KBM-7 (cell line): ENCODE results near the gene ZNF438.

Source experiments
- DNase-seq: peaks from one replicate; pipeline ENCODE4 v3.0.0-alpha.2; 2015
- in situ Hi-C: fragments of 300-500 bp; cut with MboI; formaldehyde crosslinking; loops from 2 replicates; pipeline ENCODE4 v1.14.3; 2020; ENCODE audit warnings: low sequenced_read_pairs, low pct_unique_long_range_greater_than_20kb, mixed read lengths

ZNF438 gene

GRCh38 chr10:30865141-30865926 is 166.3 kb downstream of the ZNF438 start:
- in situ Hi-C loops, result no loop called here
- no peak for DNase-seq

DNA sequence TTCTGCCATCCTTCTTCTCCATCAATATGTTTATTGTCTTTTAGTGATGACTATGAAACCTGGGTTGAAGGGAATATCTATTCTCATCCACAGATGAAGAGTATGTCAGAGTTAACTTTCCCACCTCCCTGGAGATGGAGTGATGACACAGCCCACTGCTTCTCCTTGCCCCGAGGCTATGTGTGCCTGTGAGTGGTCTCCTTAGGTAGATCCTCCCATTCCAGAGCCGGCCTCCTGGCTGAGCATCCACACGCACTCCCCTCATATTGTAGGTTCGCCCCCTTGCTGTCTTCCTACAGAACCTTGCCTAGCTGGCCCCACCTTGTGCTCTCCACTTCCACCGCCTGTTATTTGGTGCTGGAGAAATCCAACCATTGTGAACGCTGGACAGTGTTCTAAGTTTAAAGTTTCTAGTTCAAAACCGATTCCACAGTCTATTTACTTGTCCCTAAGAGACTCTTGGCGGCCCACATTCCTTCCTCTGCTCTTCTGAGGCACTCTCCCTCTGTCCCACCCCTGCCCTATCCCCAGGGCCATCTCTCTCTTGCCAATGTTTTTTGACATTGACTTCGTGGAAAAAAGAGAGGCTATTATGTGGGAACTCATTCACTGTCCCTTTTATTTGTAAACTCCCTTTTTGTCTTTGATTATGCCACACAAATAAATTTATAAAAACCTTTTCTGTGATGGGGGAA is 168.0 kb downstream of the ZNF438 start:
- in situ Hi-C loops, result no loop called here

DNA sequence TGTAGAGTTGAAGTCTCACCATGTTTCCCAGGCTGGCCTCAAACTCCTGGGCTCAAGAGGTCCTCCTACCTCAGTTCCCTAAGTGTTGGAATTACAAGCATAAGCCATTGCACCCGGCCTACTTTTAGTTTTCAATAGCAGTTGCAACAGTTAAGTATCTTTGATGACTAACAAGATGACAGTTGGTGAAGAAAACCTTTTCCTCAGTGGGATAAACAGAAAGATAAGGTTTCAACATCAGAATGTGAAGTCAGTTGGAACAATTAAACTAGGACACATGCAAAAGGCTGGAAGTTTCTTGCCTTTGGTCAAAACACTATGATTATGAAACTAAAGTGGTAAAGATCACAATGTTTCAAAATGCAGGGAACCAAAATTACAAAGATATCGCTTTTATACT is 169.2 kb downstream of the ZNF438 start:
- DNase-seq, result no peak
- in situ Hi-C loops, result no loop called here

More for the DNA sequence above, 168.0 kb downstream of the ZNF438 start:
- no peak for DNase-seq

- in situ Hi-C loops, result no loop called here
- no peak for DNase-seq
Measured at GRCh38 chr10:30861976-30862375, 169.7 kb downstream of the ZNF438 start.

DNA sequence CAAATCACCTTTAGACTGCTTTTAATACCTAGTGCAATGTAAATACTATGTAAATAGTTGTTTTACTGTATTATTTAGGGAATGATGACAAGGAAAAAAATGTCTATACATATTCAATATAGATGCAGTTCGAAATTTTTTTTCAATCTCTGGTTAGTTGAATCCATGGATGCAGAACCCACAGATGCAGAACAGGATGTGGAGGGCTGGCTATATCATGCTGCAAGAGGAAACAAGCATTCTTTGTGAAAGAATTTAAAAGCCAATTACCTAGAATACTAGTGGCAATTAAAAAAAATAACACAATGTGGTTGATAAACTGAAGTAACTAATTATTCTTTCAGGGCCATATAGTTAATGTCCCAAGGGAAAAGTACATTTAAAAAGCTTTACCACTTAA is 170.4 kb downstream of the ZNF438 start:
- in situ Hi-C loops, result no loop called here
- DNase-seq, result no peak

GRCh38 chr10:30858499-30858898 is 173.2 kb downstream of the ZNF438 start:
- DNase-seq, result no peak
- in situ Hi-C loops, result no loop called here

DNA sequence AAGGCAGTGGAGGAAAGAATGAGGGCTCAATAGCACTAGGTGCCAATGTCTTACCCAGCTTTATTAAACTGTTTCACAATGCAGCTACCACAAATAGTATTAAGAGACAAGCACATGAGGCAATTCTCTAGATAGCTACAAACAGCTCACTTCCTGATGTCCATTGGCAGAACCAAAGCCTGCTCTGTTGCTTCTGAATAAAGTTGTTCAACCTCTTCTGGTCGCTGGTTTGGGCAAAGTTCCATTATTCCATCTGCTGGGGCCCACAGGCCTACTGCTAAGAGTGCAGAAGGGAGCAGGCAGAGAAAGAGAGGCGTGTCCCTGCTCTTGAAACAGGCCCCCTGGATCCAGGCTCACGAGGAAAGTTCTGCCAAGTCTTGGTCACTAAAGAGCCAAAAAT is 173.9 kb downstream of the ZNF438 start:
- DNase-seq, result no peak
- in situ Hi-C loops, result no loop called here

- no peak for DNase-seq
- in situ Hi-C loops, result no loop called here
Measured at GRCh38 chr10:30855131-30855530, 176.5 kb downstream of the ZNF438 start.

GRCh38 chr10:30854656-30855055 is 177.0 kb downstream of the ZNF438 start:
- no peak for DNase-seq
- in situ Hi-C loops, result no loop called here

GRCh38 chr10:30853066-30853465 is 178.6 kb downstream of the ZNF438 start:
- in situ Hi-C loops, result no loop called here
- no peak for DNase-seq

GRCh38 chr10:30850776-30851175 is 180.9 kb downstream of the ZNF438 start:
- DNase-seq, result no peak
- in situ Hi-C loops, result no loop called here

DNA sequence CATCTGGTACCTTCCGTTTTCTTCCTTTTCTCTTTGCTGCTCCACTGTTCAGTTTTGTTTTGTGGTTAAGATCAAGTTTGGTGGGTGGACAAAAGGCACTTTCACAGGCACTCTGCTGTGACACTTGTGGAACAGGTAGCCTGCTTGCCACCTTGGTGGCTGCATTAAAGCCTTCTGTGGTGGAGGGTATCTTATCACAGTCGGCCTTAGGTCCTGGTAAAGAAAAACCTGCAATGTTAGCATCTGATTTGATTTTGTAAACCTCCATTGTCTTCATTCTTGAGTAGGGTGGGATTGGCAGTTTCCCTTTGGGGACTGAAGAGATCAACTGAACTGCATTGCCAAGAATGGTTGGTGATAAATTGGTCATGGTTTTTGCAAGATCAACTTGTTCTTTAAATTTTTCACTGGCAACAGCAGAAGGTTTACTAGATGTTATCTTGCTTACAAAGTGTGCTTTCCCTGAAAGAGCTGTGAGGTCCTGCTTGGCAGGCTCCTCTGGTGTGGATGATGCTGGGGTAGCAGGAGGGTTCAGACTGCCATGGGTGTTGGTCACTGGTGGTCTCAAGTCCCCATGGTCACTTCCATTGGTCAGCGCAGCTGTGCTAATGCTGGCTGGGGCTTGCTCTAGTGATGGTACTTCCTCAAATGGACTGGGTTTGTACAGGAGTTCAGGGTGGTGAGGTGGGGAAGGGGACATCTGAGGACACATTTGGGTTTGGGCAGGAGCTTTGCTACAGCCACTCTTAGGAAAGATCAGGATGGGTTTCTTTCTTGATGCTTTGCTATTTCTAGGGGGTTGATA is 182.2 kb downstream of the ZNF438 start:
- in situ Hi-C loops, result no loop called here
- DNase-seq, result no peak

- in situ Hi-C loops, result no loop called here
- no peak for DNase-seq
Measured at GRCh38 chr10:30848396-30849032, 183.2 kb downstream of the ZNF438 start.

DNA sequence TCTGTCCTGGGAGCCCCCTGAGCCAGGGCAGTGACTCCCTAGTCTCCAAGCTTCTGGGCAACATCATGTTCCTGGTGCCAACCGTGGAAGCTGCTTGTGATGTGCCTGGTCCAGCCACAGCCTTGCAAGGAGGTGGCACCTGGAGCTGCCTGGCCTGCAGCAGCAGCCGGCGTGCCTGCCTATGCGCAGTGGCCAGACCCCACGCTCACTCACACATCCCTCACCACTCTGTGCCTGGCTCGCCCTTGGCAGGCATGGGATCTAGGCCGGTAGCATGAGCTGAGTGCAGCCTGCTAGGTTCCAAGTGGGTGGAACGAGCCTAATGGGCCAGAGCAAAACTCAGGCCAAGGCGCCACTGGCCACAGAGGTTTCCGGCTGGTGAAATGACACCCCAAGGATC is 184.0 kb downstream of the ZNF438 start:
- no peak for DNase-seq
- in situ Hi-C loops, result no loop called here

DNA sequence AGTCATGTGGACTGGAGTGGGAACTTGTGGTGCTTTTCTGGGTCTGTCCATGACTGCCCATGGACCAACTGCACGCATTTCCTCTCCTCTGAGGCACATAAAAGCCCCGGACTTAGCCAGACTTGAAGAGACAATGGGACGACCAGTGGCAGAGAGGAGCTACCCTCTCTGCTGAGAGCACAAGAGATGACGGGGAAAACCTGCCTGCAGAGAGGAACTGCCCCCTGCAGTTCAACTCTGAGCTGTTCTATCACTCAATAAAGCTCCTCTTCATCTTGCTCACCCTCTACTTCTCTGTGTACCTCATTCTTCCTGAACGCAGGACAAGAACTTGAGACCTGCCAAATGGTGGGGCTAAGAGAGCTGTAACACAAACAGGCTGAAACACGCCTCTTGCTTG is 184.5 kb downstream of the ZNF438 start:
- in situ Hi-C loops, result no loop called here
- no peak for DNase-seq

GRCh38 chr10:30846710-30847109 is 185.0 kb downstream of the ZNF438 start:
- no peak for DNase-seq
- in situ Hi-C loops, result no loop called here

DNA sequence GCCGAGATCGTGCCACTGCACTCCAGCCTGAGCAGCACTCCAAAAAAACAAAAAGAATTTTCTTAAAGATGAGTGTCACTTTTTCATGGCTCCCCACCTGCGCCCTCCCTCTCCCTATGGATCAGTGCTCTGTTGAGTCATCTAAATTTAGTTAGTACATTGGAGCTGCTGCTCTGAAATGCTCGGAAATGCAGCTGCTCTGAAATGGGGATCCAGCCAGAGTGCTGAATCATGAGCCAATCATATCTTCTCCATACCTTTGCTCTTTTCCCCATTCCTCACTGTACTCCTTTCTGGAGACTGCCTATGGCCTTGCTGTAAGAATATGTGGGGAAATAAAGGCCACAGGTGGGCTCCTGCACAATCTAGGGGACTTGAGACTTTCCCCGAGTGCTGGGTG is 188.8 kb downstream of the ZNF438 start:
- in situ Hi-C loops, result no loop called here
- DNase-seq, result no peak

GRCh38 chr10:30842185-30842584 is 189.5 kb downstream of the ZNF438 start:
- in situ Hi-C loops, result no loop called here
- no peak for DNase-seq

GRCh38 chr10:30840395-30841050 is 191.1 kb downstream of the ZNF438 start:
- DNase-seq, result no peak
- in situ Hi-C loops, result no loop called here
